ENCODE measurements around the gene ENPP7.
A peak's percentile ranks its signal among the peaks of the same experiment; 100 is the strongest.

ENPP7 gene

GRCh38 chr17:79778504-79779083, 47.9 kb downstream of the ENPP7 start (continued):
- TF ChIP-seq ZSCAN5A (tag by site-specific recombination; IDR thresholded peaks at IDR 0.05): no peak
- no peak for TF ChIP-seq GLI2 (tag by site-specific recombination; IDR thresholded peaks at IDR 0.05; ENCODE audit: borderline replicate concordance, low read depth)
- TF ChIP-seq ZNF621 (tag by site-specific recombination; IDR thresholded peaks at IDR 0.05): no peak
- TF ChIP-seq ZNF623 (tag by site-specific recombination; IDR thresholded peaks at IDR 0.05): no peak
- no peak for TF ChIP-seq ZNF585B (tag by site-specific recombination; IDR thresholded peaks at IDR 0.05)
- no peak for TF ChIP-seq ZNF664 (tag by site-specific recombination; IDR thresholded peaks at IDR 0.05)
- TF ChIP-seq PRDM4 (tag by site-specific recombination; IDR thresholded peaks at IDR 0.05): no peak
- TF ChIP-seq ZNF426 (tag by site-specific recombination; IDR thresholded peaks at IDR 0.05): no peak
- no peak for TF ChIP-seq ZNF776 (tag by site-specific recombination; IDR thresholded peaks at IDR 0.05; ENCODE audit: borderline replicate concordance)
- TF ChIP-seq ZSCAN30 (tag by site-specific recombination; IDR thresholded peaks at IDR 0.05): peak; percentile 30; the same call in 1 of the 2 replicates
- TF ChIP-seq ZNF23 (tag by site-specific recombination; IDR thresholded peaks at IDR 0.05; ENCODE audit: borderline replicate concordance): no peak
- TF ChIP-seq ZNF133 (tag by site-specific recombination; IDR thresholded peaks at IDR 0.05): no peak
- no peak for TF ChIP-seq TRIM28 (IDR thresholded peaks at IDR 0.05; ENCODE audit: borderline replicate concordance, low read length)
- TF ChIP-seq ZNF704 (tag by site-specific recombination; IDR thresholded peaks at IDR 0.05): no peak
- TF ChIP-seq ZNF677 (tag by site-specific recombination; IDR thresholded peaks at IDR 0.05): no peak
- no peak for TF ChIP-seq GLI4 (tag by site-specific recombination; IDR thresholded peaks at IDR 0.05)
- TF ChIP-seq ZBTB10 (tag by site-specific recombination; IDR thresholded peaks at IDR 0.05): no peak
- peak; percentile 30; the same call in 1 of the 2 replicates for TF ChIP-seq ZNF610 (tag by site-specific recombination; IDR thresholded peaks at IDR 0.05; ENCODE audit: borderline replicate concordance)
- TF ChIP-seq PRDM1 (tag by site-specific recombination; IDR thresholded peaks at IDR 0.05): peak; percentile 57
- TF ChIP-seq ZNF791 (tag by site-specific recombination; IDR thresholded peaks at IDR 0.05): no peak
- no peak for TF ChIP-seq ELK4 (IDR thresholded peaks at IDR 0.05; ENCODE audit: borderline replicate concordance, low read depth, low read length)
- peak; percentile 74 for TF ChIP-seq ZBTB44 (tag by site-specific recombination; IDR thresholded peaks at IDR 0.05)
- TF ChIP-seq ZNF311 (tag by site-specific recombination; IDR thresholded peaks at IDR 0.05; ENCODE audit: borderline replicate concordance): no peak
- no peak for TF ChIP-seq ZNF529 (tag by site-specific recombination; IDR thresholded peaks at IDR 0.05; ENCODE audit: insufficient replicate concordance)
- TF ChIP-seq ZFHX2 (tag by site-specific recombination; conservative IDR thresholded peaks at IDR 0.05): peak; percentile 36; the same call in 1 of the 2 replicates
- no peak for TF ChIP-seq SCRT2 (tag by site-specific recombination; IDR thresholded peaks at IDR 0.05)
- TF ChIP-seq ZNF398 (tag by site-specific recombination; IDR thresholded peaks at IDR 0.05): peak; percentile 82
- peak; percentile 20; the same call in 1 of the 2 replicates for TF ChIP-seq ZNF394 (tag by site-specific recombination; IDR thresholded peaks at IDR 0.05; ENCODE audit: borderline replicate concordance)

Data from HEK293 (cell line).